Endothelial cell of umbilical vein (primary cell): ENCODE data around the gene PRMT2. TPM values are rescaled to one million over a fixed set of nuclear protein-coding genes. Genes with fewer than 3 reads are reported as not detected.

Experiments used
- BruUV-seq: library from RNA; stranded (reverse); fragments of 400-500 nt; replicated peaks from 2 replicates; lab custom pipeline; 2021; lab: Mats Ljungman, UMichigan
- CTCF ChIA-PET: fragments of 300-600, 350-600 bp; sonication (Branson Sonifier 250); formaldehyde crosslinking; loops from one replicate; lab custom pipeline; 2021; ENCODE audit warnings: antibody characterized with exemption, inconsistent platforms; lab: Charles Lee
- POLR2A ChIA-PET: fragments of 300-600, 350-600 bp; sonication (Branson Sonifier 250); formaldehyde crosslinking; loops from one replicate; lab custom pipeline; 2021; ENCODE audit warnings: antibody characterized with exemption, inconsistent platforms; lab: Charles Lee
- DNase-seq: peaks from one replicate; pipeline ENCODE4 v3.0.0-alpha.2; 2011; ENCODE audit warnings: low read depth, low spot score
- FAIRE-seq: peaks from 2 replicates; lab custom pipeline; 2011; peaks lifted over from hg19 to GRCh38; lab: Jason Lieb, UNC
- H2AFZ ChIP-seq: 2 replicates; pipeline ENCODE4 v1.6.0; 2012; ENCODE audit warnings: low read depth, low read length, control low read depth, inconsistent platforms
- H3K27ac ChIP-seq: 2 replicates; pipeline ENCODE4 v1.5.1; 2011; ENCODE audit warnings: low read depth, mild to moderate bottlenecking, control low read depth, low read length, moderate library complexity; ENCODE audit not compliant: insufficient read depth
- H3K27me3 ChIP-seq, 2 experiments: 2 replicates each; pipeline versions ENCODE4 v1.6.0 to v1.6.1; 2011; ENCODE audit warnings: low read length in 2 of 2, mixed read lengths in 1 of 2; ENCODE audit not compliant: control insufficient read depth in 2 of 2, insufficient read depth in 2 of 2
- H3K36me3 ChIP-seq, 2 experiments: 2 replicates in 1 of 2; 3 replicates in 1 of 2; pipeline ENCODE4 v1.5.1; 2011; ENCODE audit warnings: low read length in 2 of 2, mild to moderate bottlenecking in 1 of 2, moderate library complexity in 1 of 2; ENCODE audit not compliant: control insufficient read depth in 2 of 2, insufficient read depth in 2 of 2; ENCODE audit errors: extremely low read depth in 1 of 2
- H3K4me1 ChIP-seq: 3 replicates; pipeline ENCODE4 v1.5.1; 2011; ENCODE audit warnings: mild to moderate bottlenecking, low read length; ENCODE audit not compliant: control insufficient read depth, insufficient read depth; ENCODE audit errors: extremely low read depth
- H3K4me2 ChIP-seq: 2 replicates; pipeline ENCODE4 v1.6.1; 2011; ENCODE audit warnings: low read length, control low read depth, mixed read lengths; ENCODE audit not compliant: insufficient read depth
- H3K4me3 ChIP-seq, 3 experiments: fragments of 200-600 bp in 1 of 3; sonication (generic), shearing (Covaris generic) in 1 of 3; replicated peaks in 1 of 3; 2 replicates each; pipeline ENCODE4 v1.5.1; 2011 to 2016; ENCODE audit warnings: control low read depth in 3 of 3, low read length in 3 of 3, mild to moderate bottlenecking in 2 of 3, inconsistent platforms in 1 of 3, low read depth in 1 of 3, moderate library complexity in 1 of 3; ENCODE audit not compliant: insufficient read depth in 1 of 3
- H3K79me2 ChIP-seq: 2 replicates; pipeline ENCODE4 v1.6.0; 2012; ENCODE audit warnings: low read length, inconsistent platforms; ENCODE audit not compliant: control insufficient read depth, insufficient read depth
- H3K9ac ChIP-seq: replicated peaks from 2 replicates; pipeline ENCODE3; 2011; ENCODE audit warnings: low read length, control low read depth; ENCODE audit not compliant: insufficient read depth; ENCODE audit errors: extremely low read depth
- H3K9me1 ChIP-seq: replicated peaks from 3 replicates; pipeline ENCODE4 v1.6.0; 2011; ENCODE audit warnings: mild to moderate bottlenecking, low read length; ENCODE audit not compliant: control insufficient read depth, insufficient read depth; ENCODE audit errors: extremely low read depth
- H3K9me3 ChIP-seq: replicated peaks from 2 replicates; pipeline ENCODE4 v1.5.1; 2012; ENCODE audit warnings: low read length, inconsistent platforms; ENCODE audit not compliant: control insufficient read depth, insufficient read depth
- H4K20me1 ChIP-seq: replicated peaks from 2 replicates; pipeline ENCODE3; 2011; ENCODE audit warnings: mild to moderate bottlenecking, low read length; ENCODE audit not compliant: control insufficient read depth, insufficient read depth; ENCODE audit errors: extremely low read depth
- EZH2 ChIP-seq: IDR thresholded peaks from 2 replicates; pipeline ENCODE4 v1.6.1; 2012; ENCODE audit warnings: borderline replicate concordance, low read depth, mild to moderate bottlenecking, moderate library complexity, low read length, inconsistent platforms; ENCODE audit not compliant: severe bottlenecking
- FOS ChIP-seq: IDR thresholded peaks from 2 replicates; pipeline ENCODE4 v1.6.1; 2011; ENCODE audit warnings: mild to moderate bottlenecking, low read length, moderate library complexity, borderline replicate concordance; ENCODE audit not compliant: insufficient read depth
- GATA2 ChIP-seq: IDR thresholded peaks from 2 replicates; pipeline ENCODE4 v1.7.0; 2011; ENCODE audit warnings: low read depth, mild to moderate bottlenecking, moderate library complexity, mixed read lengths, low read length; ENCODE audit not compliant: insufficient read length, insufficient read depth
- JUN ChIP-seq: IDR thresholded peaks from 2 replicates; pipeline ENCODE4 v1.6.1; 2011; ENCODE audit warnings: borderline replicate concordance, low read depth; ENCODE audit not compliant: insufficient read length, insufficient read depth
- MYC ChIP-seq: IDR thresholded peaks from one replicate; pipeline ENCODE4 v1.6.1; 2011; ENCODE audit warnings: mild to moderate bottlenecking, low read depth, low read length
- POLR2A ChIP-seq: IDR thresholded peaks from 2 replicates; pipeline ENCODE4 v1.6.1; 2012; ENCODE audit warnings: low read depth, mild to moderate bottlenecking, control low read depth, low read length
- POLR2AphosphoS5 ChIP-seq: IDR thresholded peaks from 2 replicates; pipeline ENCODE4 v1.6.1; 2012; ENCODE audit warnings: low read depth, mild to moderate bottlenecking, control low read depth, low read length, moderate library complexity; ENCODE audit not compliant: insufficient read depth
- dilution Hi-C: fragments of 300-500 bp; cut with MboI; formaldehyde crosslinking; loops from one replicate; pipeline ENCODE4 v1.15.0; 2019; ENCODE audit warnings: low sequenced_read_pairs; ENCODE audit not compliant: extremely low pct_ligation_motif_present
- intact Hi-C: fragments of 100-400 bp; cut with micrococcal nuclease; formaldehyde crosslinking; loops from one replicate; pipeline ENCODE4 v1.10.0; 2022
- polyA plus RNA-seq, 4 experiments: library from polyadenylated mRNA; depleted of rRNA in 3 of 4; stranded (reverse) in 3 of 4; unstranded in 1 of 4; fragments of >200 nt; gene quantifications; 2 replicates each; pipeline versions ENCODE4 v1.2.1 to v1.2.3, GENCODE V29; 2011 to 2012; ENCODE audit warnings: missing spikeins in 1 of 4
- total RNA-seq: library from RNA; stranded (reverse); gene quantifications from 2 replicates; pipeline ENCODE4 v1.2.3, GENCODE V29; 2021
- TF ChIP-seq, protein P1 (sequence below): IDR thresholded peaks from 2 replicates; pipeline ENCODE4 v1.6.1; 2011; ENCODE audit not compliant: insufficient read depth, insufficient read length
- TF ChIP-seq, protein P2 (sequence below), 2 donors: IDR thresholded peaks; 1 replicate in 1 of 2; 2 replicates in 1 of 2; pipeline ENCODE4 v1.5.1; 2011; ENCODE audit warnings: low read length in 2 of 2, mild to moderate bottlenecking in 2 of 2, moderate library complexity in 2 of 2, control low read depth in 1 of 2, inconsistent platforms in 1 of 2, low read depth in 1 of 2; ENCODE audit not compliant: insufficient read depth in 1 of 2; ENCODE audit errors: extremely low read depth in 1 of 2

The PRMT2 gene
- total and polyA plus RNA-seq, 2 donors (not counting 3 experiments of a cell fraction or from before 2014, with no cell fraction given) = 125 to 193 TPM

DNA sequence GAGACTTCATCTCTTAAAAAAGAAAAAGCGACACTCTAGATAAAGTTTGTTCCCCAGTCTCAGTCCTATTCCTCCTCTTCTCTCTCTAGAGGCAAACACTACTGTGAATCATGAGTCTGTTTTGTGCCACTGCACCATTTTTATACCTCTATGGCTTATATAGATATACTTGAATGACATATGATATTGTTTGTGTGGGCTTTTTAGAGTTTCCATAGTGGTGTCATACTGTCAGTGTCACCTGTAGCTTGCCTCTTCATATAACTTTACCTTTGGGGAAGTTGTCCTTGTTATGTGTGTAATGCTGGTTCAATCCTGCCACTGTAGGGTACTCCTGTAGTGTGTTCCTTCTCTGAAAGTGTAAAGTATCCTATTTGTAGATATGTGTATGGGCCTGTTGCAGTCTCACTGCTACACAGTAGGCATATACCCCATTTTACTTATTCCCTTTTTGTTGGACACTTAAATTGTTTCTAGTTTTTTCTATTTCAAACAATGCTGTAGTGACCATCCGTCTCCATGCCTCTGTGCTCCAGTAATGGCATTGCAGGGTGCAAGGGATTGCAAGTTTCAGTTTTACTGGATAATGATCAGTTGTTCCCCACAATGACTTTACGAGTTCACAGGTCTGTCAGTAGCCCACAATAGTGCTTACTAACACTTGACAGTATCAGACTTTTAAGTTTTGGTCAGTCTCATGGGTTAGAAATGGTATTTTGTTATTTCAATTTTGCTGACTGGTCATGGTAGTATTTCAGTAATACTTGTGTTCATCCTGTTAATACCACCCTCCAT lies 2.7 kb downstream of the PRMT2 start:
- BruUV-seq = no TSS peak
- ChIA-PET CTCF (interaction anchor here (1.1 to 2.1 kb wide), 4 partner anchors 10 to 295 kb away, joined by 3 to 14 read pairs (median 9); no protein-coding TSS in a partner anchor), POLR2A (no interaction called here)
- Histone ChIP-seq H3K9me1 (no peaks in the 10 kb centered on the region), H3K36me3 (peaks cover 8 to 9% of the 10 kb centered on the region in 2 experiments), H3K4me2 (peak overlapping the region; percentile 91), H3K4me1 (peaks cover 28% of the 10 kb centered on the region), H3K79me2 (peaks cover 51% of the 10 kb centered on the region), H3K27ac (no peak overlapping the region), H3K9me3 (no peaks in the 10 kb centered on the region), H2AFZ (no peak overlapping the region), H4K20me1 (peaks cover 3% of the 10 kb centered on the region), H3K4me3 (peak overlapping the region in 2 of 3 experiments; percentile 7 to 33), H3K9ac (peak overlapping the region; percentile 18), H3K27me3 (no peaks in the 10 kb centered on the region)
- dilution Hi-C loops (no loop called here), intact Hi-C loops (no loop called here)
- no peak for TF ChIP-seq POLR2A
- TF ChIP-seq, protein P1, sequence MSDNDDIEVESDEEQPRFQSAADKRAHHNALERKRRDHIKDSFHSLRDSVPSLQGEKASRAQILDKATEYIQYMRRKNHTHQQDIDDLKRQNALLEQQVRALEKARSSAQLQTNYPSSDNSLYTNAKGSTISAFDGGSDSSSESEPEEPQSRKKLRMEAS = no peak
- TF ChIP-seq GATA2 = no peak
- no peak for TF ChIP-seq EZH2
- no peak for TF ChIP-seq FOS
- no peak for TF ChIP-seq MYC
- TF ChIP-seq POLR2AphosphoS5 = no peak
- TF ChIP-seq, protein P2, sequence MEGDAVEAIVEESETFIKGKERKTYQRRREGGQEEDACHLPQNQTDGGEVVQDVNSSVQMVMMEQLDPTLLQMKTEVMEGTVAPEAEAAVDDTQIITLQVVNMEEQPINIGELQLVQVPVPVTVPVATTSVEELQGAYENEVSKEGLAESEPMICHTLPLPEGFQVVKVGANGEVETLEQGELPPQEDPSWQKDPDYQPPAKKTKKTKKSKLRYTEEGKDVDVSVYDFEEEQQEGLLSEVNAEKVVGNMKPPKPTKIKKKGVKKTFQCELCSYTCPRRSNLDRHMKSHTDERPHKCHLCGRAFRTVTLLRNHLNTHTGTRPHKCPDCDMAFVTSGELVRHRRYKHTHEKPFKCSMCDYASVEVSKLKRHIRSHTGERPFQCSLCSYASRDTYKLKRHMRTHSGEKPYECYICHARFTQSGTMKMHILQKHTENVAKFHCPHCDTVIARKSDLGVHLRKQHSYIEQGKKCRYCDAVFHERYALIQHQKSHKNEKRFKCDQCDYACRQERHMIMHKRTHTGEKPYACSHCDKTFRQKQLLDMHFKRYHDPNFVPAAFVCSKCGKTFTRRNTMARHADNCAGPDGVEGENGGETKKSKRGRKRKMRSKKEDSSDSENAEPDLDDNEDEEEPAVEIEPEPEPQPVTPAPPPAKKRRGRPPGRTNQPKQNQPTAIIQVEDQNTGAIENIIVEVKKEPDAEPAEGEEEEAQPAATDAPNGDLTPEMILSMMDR (IDR thresholded peaks at IDR 0.05; ENCODE audit: extremely low read depth in 1 of 2, insufficient read depth in 1 of 2, low read depth in 1 of 2, low read length in 2 of 2) = no peak
- TF ChIP-seq JUN = no peak
- FAIRE-seq = no peak
- DNase-seq = peak; percentile 24
